GM12878 (cell line): ENCODE data around the gene TACR1. TPM values are rescaled to one million over a fixed set of nuclear protein-coding genes. Genes with fewer than 3 reads are reported as not detected.

Experiments used
- HDAC2 ChIP-seq: fragments of 200-600 bp; sonication (generic); IDR thresholded peaks from 2 replicates; pipeline ENCODE4 v1.6.1; 2017
- IKZF1 ChIP-seq: fragments of 450-650 bp; conservative IDR thresholded peaks from 2 replicates; pipeline ENCODE4 v1.6.1; 2017; ENCODE audit warnings: antibody characterized with exemption, mild to moderate bottlenecking
- KDM1A ChIP-seq: fragments of 200-600 bp; sonication (generic); IDR thresholded peaks from 2 replicates; pipeline ENCODE4 v1.6.1; 2016; ENCODE audit warnings: borderline replicate concordance
- MTA3 ChIP-seq: IDR thresholded peaks from 2 replicates; pipeline ENCODE4 v1.6.1; 2012; ENCODE audit warnings: low read length, inconsistent platforms, borderline replicate concordance
- MXI1 ChIP-seq: fragments of 150-350 bp; IDR thresholded peaks from 2 replicates; pipeline ENCODE4 v1.6.1; 2011; ENCODE audit warnings: low read depth, mild to moderate bottlenecking, inconsistent platforms, low read length, improper control_type of control experiment
- RAD51 ChIP-seq: fragments of 450-650 bp; IDR thresholded peaks from 2 replicates; pipeline ENCODE4 v1.6.1; 2016; ENCODE audit warnings: moderate library complexity, mild to moderate bottlenecking, inconsistent platforms
- SP1 ChIP-seq: IDR thresholded peaks from one replicate; pipeline ENCODE4 v1.6.1; 2011; ENCODE audit warnings: low read depth, low read length
- STAT1 ChIP-seq: fragments of 450-650 bp; conservative IDR thresholded peaks from 2 replicates; pipeline ENCODE4 v1.6.1; 2014; ENCODE audit warnings: antibody characterized with exemption, mild to moderate bottlenecking
- YBX1 ChIP-seq: fragments of 450-650 bp; IDR thresholded peaks from 2 replicates; pipeline ENCODE4 v1.6.1; 2016; ENCODE audit warnings: antibody characterized with exemption
- polyA plus RNA-seq, 11 experiments: library from polyadenylated mRNA; depleted of rRNA in 4 of 11; unstranded in 6 of 11; stranded (reverse) in 5 of 11; fragments of >200 nt; fragmentation: Nextera tagmentation in 4 of 11; fragmentation: Illumina TruSeq in 1 of 11; extraction: Ambion mirVana in 4 of 11; extraction: Trizol in 1 of 11; gene quantifications; 1 replicate in 1 of 11; 2 replicates in 10 of 11; pipeline versions ENCODE4 v1.2.1 to v1.2.3, GENCODE V29; 2011 to 2016; ENCODE audit warnings: inconsistent platforms in 2 of 11, missing spikeins in 2 of 11, low read depth in 1 of 11
- total RNA-seq, 4 experiments: library from RNA; depleted of rRNA in 3 of 4; stranded (reverse); fragments of >200 nt in 3 of 4; fragmentation: Illumina TruSeq in 1 of 4; extraction: Trizol in 1 of 4; gene quantifications; 2 replicates each; pipeline versions ENCODE4 v1.2.1 to v1.2.3, GENCODE V29; 2013 to 2021
- TF ChIP-seq, protein P1 (sequence below), 3 experiments: IDR thresholded peaks in 2 of 3; conservative IDR thresholded peaks in 1 of 3; 2 replicates each; pipeline ENCODE4 v1.5.1; 2011; ENCODE audit warnings: low read depth in 3 of 3, low read length in 3 of 3, mild to moderate bottlenecking in 3 of 3, control low read depth in 2 of 3, moderate library complexity in 2 of 3, inconsistent platforms in 1 of 3, mixed read lengths in 1 of 3; ENCODE audit not compliant: control insufficient read depth in 2 of 3, insufficient read depth in 1 of 3; ENCODE audit errors: extremely low read depth in 1 of 3
- TF ChIP-seq, protein P2 (sequence below): IDR thresholded peaks from 2 replicates; pipeline ENCODE4 v1.6.1; 2012; ENCODE audit warnings: mild to moderate bottlenecking, low read depth, low read length
- TF ChIP-seq, protein P3 (sequence below): IDR thresholded peaks from 2 replicates; pipeline ENCODE4 v1.6.1; 2012; ENCODE audit warnings: low read depth, low read length, improper control_type of control experiment
- TF ChIP-seq, protein P4 (sequence below): fragments of 450-650 bp; IDR thresholded peaks from 2 replicates; pipeline ENCODE4 v1.6.1; 2016; ENCODE audit warnings: mild to moderate bottlenecking, moderate library complexity, borderline replicate concordance

The TACR1 gene
- total and polyA plus RNA-seq, 10 of the 15 experiments (the other 5 are each of a cell fraction or from before 2014, with no cell fraction given): 0.04 to 1.4 (median 0.15) TPM

DNA sequence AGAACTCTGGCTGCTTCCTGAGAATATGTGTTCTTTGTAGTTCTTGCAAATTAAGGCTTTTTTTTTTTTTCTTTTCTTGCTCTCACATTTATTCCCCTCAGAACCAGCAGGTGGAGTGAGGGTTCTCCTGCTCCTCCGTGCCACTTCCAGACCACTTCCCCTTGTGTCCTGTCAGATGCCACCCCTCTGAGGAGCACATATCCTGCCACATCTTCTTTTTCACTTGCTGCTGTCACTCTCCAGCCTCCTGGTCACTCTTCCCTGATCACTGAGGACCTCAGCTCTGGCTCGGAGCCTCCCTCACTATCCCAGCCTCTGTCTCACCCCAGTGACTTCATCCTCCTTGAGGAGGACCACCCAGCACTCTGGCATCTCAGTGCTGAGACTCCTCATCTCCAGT, 100.5 kb downstream of the TACR1 start (continued):
- TF ChIP-seq, protein P1, sequence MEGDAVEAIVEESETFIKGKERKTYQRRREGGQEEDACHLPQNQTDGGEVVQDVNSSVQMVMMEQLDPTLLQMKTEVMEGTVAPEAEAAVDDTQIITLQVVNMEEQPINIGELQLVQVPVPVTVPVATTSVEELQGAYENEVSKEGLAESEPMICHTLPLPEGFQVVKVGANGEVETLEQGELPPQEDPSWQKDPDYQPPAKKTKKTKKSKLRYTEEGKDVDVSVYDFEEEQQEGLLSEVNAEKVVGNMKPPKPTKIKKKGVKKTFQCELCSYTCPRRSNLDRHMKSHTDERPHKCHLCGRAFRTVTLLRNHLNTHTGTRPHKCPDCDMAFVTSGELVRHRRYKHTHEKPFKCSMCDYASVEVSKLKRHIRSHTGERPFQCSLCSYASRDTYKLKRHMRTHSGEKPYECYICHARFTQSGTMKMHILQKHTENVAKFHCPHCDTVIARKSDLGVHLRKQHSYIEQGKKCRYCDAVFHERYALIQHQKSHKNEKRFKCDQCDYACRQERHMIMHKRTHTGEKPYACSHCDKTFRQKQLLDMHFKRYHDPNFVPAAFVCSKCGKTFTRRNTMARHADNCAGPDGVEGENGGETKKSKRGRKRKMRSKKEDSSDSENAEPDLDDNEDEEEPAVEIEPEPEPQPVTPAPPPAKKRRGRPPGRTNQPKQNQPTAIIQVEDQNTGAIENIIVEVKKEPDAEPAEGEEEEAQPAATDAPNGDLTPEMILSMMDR (IDR thresholded peaks at IDR 0.05 in 2 of 3, conservative IDR thresholded peaks at IDR 0.05 in 1 of 3; ENCODE audit: control insufficient read depth in 2 of 3, extremely low read depth in 1 of 3, insufficient read depth in 1 of 3, low read depth in 3 of 3, low read length in 3 of 3): peak; percentile 47 to 50 (median 48); a peak in 5 of 6 replicates
- TF ChIP-seq, protein P2, sequence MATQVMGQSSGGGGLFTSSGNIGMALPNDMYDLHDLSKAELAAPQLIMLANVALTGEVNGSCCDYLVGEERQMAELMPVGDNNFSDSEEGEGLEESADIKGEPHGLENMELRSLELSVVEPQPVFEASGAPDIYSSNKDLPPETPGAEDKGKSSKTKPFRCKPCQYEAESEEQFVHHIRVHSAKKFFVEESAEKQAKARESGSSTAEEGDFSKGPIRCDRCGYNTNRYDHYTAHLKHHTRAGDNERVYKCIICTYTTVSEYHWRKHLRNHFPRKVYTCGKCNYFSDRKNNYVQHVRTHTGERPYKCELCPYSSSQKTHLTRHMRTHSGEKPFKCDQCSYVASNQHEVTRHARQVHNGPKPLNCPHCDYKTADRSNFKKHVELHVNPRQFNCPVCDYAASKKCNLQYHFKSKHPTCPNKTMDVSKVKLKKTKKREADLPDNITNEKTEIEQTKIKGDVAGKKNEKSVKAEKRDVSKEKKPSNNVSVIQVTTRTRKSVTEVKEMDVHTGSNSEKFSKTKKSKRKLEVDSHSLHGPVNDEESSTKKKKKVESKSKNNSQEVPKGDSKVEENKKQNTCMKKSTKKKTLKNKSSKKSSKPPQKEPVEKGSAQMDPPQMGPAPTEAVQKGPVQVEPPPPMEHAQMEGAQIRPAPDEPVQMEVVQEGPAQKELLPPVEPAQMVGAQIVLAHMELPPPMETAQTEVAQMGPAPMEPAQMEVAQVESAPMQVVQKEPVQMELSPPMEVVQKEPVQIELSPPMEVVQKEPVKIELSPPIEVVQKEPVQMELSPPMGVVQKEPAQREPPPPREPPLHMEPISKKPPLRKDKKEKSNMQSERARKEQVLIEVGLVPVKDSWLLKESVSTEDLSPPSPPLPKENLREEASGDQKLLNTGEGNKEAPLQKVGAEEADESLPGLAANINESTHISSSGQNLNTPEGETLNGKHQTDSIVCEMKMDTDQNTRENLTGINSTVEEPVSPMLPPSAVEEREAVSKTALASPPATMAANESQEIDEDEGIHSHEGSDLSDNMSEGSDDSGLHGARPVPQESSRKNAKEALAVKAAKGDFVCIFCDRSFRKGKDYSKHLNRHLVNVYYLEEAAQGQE: no peak
- TF ChIP-seq IKZF1 (no peak), KDM1A (no peak), MTA3 (no peak), HDAC2 (no peak), STAT1 (no peak), MXI1 (no peak), YBX1 (no peak), SP1 (no peak), RAD51 (no peak)
- TF ChIP-seq, protein P3, sequence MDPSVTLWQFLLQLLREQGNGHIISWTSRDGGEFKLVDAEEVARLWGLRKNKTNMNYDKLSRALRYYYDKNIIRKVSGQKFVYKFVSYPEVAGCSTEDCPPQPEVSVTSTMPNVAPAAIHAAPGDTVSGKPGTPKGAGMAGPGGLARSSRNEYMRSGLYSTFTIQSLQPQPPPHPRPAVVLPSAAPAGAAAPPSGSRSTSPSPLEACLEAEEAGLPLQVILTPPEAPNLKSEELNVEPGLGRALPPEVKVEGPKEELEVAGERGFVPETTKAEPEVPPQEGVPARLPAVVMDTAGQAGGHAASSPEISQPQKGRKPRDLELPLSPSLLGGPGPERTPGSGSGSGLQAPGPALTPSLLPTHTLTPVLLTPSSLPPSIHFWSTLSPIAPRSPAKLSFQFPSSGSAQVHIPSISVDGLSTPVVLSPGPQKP: no peak
- TF ChIP-seq, protein P4, sequence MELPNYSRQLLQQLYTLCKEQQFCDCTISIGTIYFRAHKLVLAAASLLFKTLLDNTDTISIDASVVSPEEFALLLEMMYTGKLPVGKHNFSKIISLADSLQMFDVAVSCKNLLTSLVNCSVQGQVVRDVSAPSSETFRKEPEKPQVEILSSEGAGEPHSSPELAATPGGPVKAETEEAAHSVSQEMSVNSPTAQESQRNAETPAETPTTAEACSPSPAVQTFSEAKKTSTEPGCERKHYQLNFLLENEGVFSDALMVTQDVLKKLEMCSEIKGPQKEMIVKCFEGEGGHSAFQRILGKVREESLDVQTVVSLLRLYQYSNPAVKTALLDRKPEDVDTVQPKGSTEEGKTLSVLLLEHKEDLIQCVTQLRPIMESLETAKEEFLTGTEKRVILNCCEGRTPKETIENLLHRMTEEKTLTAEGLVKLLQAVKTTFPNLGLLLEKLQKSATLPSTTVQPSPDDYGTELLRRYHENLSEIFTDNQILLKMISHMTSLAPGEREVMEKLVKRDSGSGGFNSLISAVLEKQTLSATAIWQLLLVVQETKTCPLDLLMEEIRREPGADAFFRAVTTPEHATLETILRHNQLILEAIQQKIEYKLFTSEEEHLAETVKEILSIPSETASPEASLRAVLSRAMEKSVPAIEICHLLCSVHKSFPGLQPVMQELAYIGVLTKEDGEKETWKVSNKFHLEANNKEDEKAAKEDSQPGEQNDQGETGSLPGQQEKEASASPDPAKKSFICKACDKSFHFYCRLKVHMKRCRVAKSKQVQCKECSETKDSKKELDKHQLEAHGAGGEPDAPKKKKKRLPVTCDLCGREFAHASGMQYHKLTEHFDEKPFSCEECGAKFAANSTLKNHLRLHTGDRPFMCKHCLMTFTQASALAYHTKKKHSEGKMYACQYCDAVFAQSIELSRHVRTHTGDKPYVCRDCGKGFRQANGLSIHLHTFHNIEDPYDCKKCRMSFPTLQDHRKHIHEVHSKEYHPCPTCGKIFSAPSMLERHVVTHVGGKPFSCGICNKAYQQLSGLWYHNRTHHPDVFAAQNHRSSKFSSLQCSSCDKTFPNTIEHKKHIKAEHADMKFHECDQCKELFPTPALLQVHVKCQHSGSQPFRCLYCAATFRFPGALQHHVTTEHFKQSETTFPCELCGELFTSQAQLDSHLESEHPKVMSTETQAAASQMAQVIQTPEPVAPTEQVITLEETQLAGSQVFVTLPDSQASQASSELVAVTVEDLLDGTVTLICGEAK: no peak
